ENCODE data around the gene EXOC5. TPM values are rescaled to one million over a fixed set of nuclear protein-coding genes. Genes with fewer than 3 reads are reported as not detected.
"Not testable (repeated sequence)": the region's sequence is repeated elsewhere in the genome, so short reads cannot be mapped to it uniquely, and the experiment has no call there.

EXOC5 gene
- total RNA-seq, 1 donor from 2014 or later: 83.0 TPM

DNA sequence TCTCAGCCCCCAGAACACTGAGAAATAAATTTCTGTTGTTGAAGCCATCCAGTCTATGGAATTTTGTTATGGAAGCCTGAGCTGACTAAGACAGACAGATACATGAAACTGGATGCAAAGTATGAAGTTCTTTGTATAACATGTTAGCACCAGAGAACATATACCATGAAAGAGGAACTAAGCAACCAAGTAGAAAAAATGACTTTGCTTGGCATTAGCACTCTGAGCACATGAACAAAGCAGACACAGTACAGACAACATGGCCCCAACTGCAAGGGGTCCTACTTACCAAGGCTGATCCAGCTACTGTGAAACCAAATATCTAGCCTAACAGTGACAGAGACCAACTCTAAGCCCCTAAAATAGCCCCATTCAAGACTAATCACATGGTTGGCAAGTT, 13.8 kb downstream of the EXOC5 start:
- no peak for DNase-seq (ENCODE audit: low read depth)

DNA sequence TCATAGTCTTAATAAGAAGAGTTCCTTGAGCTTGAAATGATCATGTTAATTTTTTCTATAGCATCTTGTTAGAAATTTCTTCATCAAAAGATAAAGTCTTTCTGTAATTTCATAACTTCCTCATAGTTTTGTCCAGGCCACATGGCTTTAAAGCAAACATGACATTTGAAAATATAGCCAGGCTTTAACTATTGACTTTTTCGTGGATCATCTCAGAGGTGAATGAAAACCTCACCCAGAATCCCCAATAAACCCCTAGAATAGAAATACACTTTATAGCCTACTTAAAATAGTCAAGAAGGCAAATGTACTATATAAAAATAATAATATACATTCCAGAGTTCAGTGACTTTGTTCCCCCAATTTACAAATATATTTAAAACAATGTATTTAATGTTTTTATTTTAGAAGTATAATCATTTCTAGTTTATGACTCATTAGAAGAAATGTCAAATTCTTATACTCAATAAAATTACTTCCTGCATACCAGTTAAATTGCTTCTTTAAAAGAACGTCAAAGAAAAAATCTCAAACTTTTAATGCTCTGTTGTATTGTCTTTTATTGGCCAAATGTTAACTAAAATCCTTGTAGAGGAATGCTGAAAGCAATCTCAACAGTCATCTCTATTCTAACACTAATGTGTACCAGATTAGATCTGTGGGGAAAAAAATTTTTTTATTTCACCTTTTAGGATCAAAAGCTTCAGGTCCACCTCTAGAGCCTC, 21.6 kb downstream of the EXOC5 start:
- no peak for DNase-seq (ENCODE audit: low read depth)

DNA sequence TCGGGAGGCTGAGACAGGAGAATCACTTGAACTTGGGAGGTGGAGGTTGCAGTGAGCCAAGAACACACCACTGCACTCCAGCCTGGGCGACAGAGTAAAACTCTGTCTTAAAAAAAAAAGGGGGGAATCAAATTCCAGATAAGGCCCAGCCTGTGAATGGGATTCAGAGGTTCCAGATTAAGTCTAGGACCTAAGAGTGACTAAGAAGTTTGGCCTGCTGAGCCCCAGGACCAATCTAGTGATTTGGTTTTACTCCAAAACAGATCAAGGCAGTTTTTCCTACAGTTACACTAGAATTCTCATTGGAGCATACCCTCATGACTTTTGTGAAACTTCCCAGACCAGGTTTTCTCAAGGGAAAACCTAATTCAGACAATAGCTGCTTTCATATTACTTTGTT, 22.8 kb downstream of the EXOC5 start:
- DNase-seq (ENCODE audit: low read depth): no peak

DNA sequence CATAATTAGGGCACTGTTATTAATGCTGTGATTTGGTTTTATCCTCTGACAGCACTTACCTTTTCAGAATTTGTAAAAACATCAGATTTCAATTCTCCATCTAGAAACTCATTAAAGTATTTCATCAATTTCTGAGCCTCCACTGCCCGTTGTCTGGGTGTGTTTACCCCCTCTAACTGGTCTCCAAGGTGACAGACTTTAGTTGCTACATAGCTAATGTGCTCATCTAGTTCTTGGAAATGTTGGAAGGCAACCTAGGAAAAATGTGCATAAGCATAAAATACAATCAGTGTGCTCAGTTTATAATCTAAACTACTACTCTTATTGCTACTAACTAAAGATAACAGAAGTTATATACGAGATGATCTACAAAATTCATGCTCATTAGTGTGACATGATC, 24.6 kb downstream of the EXOC5 start:
- DNase-seq (ENCODE audit: low read depth): peak; percentile 26

DNA sequence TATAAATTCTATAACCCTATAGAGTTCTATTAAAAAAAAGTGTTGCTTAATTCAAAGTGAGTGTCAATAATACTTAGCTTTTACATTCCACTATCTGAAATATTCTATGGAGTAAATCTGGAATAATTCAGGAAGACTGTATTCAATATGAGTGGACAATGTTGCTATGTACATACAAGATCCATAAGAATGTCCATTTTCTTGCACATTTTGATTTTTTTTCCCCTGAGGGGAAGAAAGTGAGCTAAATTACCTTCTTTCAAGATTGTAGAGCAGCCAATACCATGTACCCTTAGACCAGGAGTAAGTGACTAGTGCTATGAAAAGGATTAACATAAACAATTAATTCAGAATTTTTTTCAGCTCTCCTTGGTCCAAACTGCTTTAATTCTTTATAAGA, 25.4 kb downstream of the EXOC5 start:
- DNase-seq (ENCODE audit: low read depth): no peak

DNA sequence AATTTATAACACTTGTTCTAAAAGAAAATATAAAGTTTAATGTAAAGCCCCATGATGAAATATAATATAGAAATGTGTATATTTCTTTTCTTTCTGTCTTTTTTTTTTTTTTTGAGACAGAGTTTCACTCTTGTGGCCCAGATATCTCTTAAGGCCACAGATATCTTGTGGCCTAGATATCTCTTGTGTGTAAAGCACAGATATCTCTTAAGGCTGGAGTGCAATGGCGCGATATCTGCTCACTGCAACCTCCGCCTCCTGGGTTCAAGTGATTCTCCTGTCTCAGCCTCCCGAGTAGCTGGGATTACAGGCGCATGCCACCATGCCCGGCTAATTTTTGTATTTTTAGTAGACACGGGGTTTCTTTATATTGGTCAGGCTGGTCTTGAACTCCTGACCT, 28.6 kb downstream of the EXOC5 start:
- not testable (repeated sequence) for DNase-seq (ENCODE audit: low read depth)

DNA sequence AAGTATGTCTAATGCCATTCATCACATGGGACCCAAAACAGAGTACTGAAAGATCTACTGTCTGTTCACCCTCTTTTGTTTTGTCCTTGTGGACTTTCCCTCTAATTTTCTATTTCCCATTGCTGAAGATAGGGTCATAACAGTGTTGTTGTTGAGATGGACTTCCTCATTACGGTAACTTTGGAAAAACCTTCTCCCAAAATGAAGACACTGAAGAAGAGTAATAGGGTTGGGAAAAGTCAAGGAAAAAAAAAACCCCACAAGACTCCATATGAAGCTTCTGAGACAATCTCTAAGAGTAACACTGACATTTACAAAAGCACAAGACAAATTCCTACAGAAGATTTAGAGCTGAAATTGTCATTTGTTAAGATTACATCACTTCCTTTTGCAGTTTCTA, 36.7 kb downstream of the EXOC5 start:
- no peak for DNase-seq (ENCODE audit: low read depth)

DNA sequence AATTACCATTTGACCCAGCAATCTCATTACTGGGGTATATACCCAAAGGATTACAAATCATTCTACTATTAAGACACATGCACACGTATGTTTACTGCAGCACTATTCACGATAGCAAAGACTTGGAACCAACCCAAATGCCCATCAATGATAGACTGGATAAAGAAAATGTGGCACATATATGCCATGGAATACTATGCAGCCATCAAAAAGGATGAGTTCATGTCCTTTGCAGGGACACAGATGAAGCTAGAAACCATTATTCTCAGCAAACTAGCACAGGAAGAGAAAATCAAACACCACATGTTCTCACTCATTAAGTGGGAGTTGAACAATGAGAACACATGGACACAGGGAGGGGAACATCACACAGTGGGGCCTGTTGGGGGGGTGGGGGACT, 40.4 kb downstream of the EXOC5 start:
- not testable (repeated sequence) for DNase-seq (ENCODE audit: low read depth)

DNA sequence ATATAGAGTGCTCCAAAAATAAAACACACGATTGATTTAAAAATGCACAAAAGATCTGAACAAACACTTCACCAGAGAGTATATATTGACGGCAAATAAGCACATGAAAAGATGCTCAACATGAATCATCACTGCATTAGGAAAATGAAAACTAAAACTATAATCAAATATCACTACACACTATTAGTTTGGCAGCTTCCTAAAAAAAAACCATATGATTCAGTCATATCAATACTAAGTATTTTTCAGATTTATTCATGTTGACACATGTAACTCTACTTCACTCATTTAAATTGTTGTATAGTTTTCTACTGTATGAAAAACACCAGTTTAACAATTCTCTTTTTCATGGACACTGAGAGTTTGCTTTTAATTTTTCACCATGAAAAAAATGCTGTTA, 41.6 kb downstream of the EXOC5 start:
- no peak for DNase-seq (ENCODE audit: low read depth)

DNA sequence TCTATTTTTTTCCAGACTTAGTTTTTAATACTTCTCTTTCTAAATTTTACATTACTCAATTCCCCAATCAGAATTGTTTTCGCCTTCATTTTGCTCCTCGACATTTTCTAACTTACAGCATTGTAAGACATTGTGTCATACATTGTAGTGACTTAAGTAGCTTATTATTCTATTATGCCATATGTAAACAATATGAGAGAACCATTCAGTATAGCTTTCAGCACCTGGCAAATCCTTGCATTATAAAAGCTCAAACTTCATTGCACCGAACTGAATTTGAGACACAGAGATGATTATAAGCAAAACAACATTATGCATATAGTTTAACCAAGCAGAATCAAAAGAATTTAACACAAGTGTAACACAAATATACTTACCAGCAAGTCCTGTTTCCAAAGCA, 46.8 kb downstream of the EXOC5 start:
- no peak for DNase-seq (ENCODE audit: low read depth)

DNA sequence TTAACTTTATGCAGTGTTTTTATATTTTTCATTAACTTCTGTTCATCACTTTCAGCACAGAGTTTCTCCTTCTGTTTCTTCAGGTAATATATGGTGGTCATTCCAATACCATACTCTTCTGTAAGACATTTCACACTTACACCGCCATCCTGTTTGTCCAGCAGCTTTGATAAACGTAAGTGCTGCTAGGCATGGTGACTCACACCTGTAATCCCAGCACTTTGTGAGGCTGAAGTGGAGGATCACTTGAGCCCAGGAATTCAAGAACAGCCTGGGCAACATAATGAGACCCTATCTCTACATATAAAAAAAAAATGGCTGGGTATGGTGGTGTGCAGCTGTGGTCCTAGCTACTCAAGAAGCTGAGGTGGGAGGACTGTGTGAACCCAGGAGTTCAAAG, 55.8 kb downstream of the EXOC5 start:
- DNase-seq (ENCODE audit: low read depth): peak; percentile 7

DNA sequence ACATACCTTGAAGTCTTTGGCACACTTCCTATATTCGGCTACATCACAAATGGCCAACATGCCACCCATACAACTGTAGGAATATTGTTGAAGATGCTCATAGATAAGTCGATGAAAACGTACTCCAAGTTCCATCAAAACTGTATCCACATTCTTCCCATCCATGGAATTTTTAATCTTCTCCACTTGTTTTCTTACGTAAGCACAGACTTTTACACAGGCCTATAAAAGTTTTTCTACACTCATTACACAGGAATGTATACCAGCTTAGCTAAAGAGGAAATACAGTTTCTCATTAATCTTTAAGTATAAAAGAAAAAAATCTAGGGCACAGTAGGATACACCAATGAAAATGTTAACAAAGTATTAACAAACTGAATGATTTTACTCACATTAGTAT, 59.1 kb downstream of the EXOC5 start:
- peak; percentile 49 for DNase-seq (ENCODE audit: low read depth)

DNA sequence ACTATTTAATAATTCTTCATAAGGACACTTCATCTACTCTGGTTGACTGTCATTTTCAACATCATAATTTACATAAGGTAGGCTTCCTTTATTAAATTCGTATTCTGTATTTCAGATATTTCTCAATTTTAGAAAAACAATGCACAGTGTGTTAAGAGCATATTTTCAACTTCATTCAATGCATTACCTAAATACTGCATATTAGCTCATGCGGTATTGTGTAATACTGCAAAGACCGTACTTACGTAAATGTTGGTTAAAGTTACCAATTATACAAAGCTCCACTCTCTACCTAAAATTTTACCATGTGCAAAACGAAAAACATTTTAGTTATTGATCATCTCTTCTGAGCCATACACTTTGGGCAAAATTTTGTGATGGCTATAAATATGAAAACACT, 62.8 kb downstream of the EXOC5 start:
- no peak for DNase-seq (ENCODE audit: low read depth)

DNA sequence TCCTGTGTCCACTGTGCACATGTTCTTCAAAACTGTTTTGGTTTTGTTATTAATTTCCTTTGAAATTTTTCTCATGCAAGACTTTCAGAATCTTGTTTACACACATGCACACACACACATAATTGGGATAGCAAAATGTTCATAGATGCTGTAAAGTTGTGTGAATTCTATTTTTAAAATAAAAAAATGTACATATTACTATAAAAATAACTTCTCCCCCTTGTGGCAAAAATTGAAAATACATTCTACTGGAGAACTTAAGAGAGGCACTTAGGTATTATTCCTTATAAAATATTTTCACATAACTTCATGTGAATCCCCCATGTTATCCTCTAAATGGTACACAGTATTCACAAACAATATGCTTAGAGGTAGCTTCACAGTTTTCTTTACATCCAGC, 66.0 kb downstream of the EXOC5 start:
- DNase-seq (ENCODE audit: low read depth): not testable (repeated sequence)

DNA sequence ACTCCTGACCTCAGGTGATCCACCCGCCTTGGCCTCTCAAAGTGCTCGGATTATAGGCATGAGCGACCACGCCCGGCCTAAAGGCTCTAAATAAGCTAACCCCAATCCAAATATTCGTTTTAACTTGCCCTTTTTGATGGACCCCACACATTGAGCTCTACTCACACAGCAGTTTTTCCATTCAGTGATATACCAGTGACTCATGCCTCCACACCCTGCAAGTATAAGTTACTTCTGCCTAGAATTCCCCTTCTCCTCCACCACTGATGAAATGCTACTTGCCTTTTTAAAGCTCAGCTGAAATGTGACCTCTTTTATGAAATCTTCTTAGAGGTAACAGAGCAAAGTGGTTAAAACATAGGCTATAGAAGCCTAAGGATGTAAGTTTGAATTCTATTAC, 68.8 kb downstream of the EXOC5 start:
- peak; percentile 53 for DNase-seq (ENCODE audit: low read depth)

DNA sequence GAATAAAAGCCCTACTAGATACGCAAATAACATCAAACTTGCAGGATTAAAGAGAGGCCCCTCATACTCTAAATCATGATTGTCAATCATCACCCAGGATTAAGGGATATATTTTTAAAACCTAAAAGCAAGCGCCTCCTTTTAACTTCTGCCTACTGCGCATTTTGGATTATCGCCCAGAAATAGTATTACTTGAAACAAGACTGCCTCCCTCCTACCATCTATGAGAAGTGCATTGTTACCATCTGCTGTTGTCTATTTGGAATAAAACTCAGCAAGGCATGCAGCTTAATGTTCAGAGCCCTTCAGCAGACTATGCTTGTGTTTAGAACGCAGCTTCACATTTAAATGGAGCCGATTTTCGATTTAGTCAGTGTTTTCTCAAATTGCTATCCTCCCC, 79.6 kb downstream of the EXOC5 start:
- DNase-seq (ENCODE audit: low read depth): peak; percentile 6

DNA sequence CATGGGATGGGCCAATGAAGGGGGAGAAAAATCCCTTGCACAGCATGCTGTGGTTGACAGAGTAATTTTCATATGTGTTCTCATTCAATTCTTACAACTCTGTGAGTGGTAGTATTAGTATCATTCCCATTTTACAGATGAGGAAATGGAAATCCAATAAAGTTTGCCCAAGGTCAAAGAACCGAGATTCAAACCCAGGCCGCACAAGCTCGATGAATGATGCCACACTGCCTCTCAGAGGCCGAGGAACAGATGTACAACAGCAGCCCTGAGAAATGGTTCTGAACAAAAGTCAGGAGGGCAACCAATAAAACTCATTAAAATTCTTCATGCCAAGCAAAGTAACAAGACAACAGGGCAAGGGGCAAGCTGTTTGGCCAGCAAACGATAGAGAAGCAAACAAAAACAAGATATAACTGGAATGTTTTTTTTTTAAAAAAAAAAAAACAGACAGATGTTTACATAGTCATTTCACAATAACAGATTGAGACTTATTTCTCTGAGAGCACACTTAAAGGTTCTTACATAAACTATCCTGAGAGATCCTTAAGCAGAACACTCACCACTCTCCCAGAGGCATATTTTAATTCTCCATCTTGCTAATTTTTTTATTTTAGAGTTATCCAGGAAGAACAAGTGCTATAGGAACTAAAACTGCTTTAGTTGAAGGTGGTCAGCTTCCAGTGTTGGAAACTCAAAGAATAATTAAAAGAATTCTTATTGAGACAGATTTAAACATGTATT, 85.8 kb downstream of the EXOC5 start:
- DNase-seq (ENCODE audit: low read depth): peak; percentile 23

DNA sequence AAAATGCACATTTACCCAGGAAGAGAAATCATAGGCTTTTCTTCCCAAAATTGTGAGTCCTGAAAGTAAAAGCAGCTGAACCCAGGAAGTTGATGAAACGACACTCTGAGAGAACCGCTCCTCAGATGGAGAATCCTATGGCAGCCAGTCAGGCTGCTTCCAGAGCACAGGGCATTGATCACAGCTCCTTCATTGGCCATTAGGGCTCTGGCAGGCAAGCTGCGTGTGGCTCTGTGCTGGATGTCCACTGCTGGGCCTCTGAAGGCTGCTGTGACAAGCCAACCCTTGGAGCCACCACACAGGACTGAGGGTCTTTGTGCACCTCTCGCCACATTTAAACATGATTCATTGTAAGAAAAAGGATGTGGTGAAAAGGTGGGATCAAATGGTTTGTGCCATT, 89.4 kb downstream of the EXOC5 start:
- no peak for DNase-seq (ENCODE audit: low read depth)

DNA sequence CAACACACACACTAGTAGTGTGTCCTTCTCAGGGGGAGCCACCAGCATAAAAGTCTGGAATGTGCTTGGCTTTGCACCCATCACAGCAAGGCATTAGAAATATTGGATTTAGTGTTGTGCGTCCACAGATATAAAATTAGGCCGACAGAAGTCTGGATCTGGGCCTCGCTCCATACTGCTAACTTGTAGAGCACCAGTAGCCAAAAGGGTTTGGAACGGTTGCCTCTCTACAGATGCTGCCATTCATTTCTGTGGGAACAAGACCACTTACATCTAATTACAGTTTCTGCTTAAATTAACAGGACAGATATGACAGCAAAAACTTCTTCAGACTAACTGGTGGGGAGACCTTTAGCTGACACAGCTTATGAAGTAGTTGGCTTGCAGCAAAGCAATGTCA, 94.2 kb downstream of the EXOC5 start:
- DNase-seq (ENCODE audit: low read depth): no peak

DNA sequence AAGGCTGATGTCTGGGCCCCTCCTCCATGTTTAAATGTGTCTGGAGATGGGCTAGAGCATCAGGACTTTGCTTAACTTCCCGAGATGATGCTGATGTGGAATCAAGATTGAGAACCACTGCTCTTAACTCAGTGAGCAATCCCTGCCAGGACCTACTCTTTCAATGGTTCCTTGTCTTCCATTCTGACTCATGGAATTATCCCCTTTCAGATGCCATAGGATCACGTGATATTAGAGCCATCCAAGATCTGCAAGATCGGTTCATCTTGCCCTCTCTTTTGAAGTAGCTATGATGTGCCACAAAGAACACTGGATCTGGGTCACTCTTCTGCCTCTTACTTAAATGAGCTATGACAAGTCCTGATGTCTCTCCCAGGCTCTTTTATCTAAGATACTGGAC, 96.8 kb downstream of the EXOC5 start:
- no peak for DNase-seq (ENCODE audit: low read depth)

DNA sequence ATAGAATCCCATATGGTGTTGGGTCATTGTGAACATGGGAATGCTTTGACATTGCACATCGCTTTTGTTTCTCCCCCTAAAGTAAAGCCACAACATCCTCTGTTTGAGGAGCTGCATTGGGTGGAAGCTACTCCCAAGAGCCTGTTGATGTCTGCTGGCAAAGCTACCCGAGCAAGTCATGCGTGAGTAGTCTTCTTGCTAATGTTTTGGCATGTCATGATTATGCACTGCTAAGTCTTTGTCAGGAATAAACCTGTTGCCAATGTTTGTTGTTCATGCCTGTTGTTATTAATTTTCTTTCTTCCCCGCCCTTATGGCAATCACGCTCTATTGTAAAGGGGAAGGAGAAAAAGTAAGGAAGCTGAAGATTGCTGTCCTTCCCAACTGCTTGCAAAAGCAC, 97.3 kb downstream of the EXOC5 start:
- no peak for DNase-seq (ENCODE audit: low read depth)

DNA sequence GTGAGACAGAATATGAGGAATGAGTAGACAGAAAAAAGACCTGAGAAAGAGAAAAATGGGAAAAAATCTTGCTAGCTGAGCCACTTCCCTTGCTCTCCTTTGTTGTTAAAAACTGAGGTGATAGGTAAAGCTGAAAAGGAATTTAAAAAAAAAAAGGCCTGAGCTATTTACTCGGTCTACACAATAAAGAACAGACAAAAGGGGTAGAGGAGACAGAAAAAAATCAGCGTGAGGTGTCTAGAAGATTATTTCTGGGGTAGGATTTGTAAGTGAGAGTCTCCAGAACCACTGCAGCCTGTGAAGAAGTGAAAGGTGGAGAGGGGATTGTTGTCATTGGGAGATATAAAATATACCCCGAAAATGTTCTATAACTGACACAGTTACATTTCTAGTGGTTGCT, 98.8 kb downstream of the EXOC5 start:
- DNase-seq (ENCODE audit: low read depth): no peak

DNA sequence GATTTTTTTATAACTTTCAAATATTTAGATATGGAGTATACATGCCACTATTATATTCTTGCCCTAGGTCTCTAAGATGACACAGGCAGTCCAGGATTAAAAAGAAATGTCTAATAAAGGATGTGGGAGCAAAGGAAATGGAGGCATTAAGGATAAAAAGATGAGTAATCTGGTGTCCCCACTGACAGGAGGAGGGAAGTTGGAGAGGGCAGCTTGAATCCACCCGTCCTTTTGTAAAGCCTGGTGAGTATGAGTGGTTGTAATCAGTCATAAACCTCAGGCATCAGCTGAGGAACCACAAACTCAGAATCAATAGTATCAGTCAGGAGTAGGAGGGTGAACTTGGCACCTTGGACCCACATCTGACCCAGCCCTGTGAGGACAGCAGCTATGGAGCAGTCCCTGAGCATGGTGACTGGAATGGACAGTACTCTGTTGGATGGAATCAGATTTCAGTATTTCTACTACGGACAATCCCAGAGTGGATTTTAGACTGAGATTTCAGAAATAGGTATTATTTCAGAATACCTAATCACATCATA, 100.5 kb downstream of the EXOC5 start:
- no peak for DNase-seq (ENCODE audit: low read depth)
